OCI-LY3 (cell line): ENCODE measurements around the gene ROR2.

Experiments used
- CTCF ChIP-seq: fragments of 200-600, 300-600 bp; sonication (generic); IDR thresholded peaks from 2 replicates; pipeline ENCODE4 v1.5.1; 2014; ENCODE audit warnings: antibody characterized with exemption, low read length, low read depth
- EZH2phosphoT487 ChIP-seq: fragments of 200-600 bp; shearing (Covaris generic); IDR thresholded peaks from 2 replicates; pipeline ENCODE4 v1.6.1; 2018; ENCODE audit warnings: antibody characterized with exemption, mixed run types, low read depth

GRCh38 chr9:91571036-91571435 lies 379.0 kb downstream of the ROR2 start:
- no peak for TF ChIP-seq CTCF
- TF ChIP-seq EZH2phosphoT487, result no peak
